Sigmoid colon (tissue), 4 donors: ENCODE data around the gene TMEM94.

Source experiments
- EP300 ChIP-seq, 4 donors: sonication (generic); formaldehyde crosslinking; IDR thresholded peaks; one replicate each; pipeline ENCODE4 v1.6.1; 2017; ENCODE audit warnings: antibody characterized with exemption in 4 of 4
- TF ChIP-seq, protein P1 (sequence below), 4 experiments: fragments of 450-650 bp in 3 of 4; fragments of 200-600 bp in 1 of 4; IDR thresholded peaks; one replicate each; pipeline ENCODE4 v1.5.1; 2016 to 2019; ENCODE audit warnings: antibody characterized with exemption in 4 of 4, mild to moderate bottlenecking in 3 of 4, moderate library complexity in 2 of 4

DNA sequence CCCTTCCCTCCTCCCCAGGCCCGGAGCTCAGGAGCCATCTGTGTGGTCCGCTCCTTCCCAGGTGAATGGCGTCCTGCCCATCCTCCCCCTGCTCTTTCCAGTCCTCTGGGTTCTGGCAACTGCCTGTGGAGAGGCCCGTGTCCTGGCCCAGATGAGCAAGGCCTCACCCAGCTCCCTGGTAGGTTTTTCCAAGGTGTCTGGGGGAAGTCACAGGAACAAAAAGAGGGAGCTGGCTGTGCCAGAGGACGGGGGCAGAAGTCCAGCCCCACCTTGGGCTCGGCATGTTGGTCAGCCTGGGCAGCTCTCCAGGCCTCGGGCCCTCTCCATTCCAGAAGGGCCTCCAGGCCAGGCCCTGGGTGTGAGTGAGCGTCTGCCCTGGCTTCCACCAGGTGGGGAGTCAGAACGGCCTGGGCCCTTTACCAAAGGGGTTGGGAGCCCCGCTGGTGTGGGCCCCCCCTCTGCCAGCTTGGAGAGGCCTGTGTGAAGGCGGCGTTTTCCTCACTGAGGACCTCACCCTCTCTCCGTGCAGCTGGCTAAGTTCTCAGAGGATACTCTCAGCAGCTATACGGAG lies 33.8 kb downstream of the TMEM94 start:
- TF ChIP-seq, protein P1, sequence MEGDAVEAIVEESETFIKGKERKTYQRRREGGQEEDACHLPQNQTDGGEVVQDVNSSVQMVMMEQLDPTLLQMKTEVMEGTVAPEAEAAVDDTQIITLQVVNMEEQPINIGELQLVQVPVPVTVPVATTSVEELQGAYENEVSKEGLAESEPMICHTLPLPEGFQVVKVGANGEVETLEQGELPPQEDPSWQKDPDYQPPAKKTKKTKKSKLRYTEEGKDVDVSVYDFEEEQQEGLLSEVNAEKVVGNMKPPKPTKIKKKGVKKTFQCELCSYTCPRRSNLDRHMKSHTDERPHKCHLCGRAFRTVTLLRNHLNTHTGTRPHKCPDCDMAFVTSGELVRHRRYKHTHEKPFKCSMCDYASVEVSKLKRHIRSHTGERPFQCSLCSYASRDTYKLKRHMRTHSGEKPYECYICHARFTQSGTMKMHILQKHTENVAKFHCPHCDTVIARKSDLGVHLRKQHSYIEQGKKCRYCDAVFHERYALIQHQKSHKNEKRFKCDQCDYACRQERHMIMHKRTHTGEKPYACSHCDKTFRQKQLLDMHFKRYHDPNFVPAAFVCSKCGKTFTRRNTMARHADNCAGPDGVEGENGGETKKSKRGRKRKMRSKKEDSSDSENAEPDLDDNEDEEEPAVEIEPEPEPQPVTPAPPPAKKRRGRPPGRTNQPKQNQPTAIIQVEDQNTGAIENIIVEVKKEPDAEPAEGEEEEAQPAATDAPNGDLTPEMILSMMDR (IDR thresholded peaks at IDR 0.05): no peak
- no peak for TF ChIP-seq EP300 (IDR thresholded peaks at IDR 0.05)
